ENCODE measurements around the gene ENGASE.

DNA sequence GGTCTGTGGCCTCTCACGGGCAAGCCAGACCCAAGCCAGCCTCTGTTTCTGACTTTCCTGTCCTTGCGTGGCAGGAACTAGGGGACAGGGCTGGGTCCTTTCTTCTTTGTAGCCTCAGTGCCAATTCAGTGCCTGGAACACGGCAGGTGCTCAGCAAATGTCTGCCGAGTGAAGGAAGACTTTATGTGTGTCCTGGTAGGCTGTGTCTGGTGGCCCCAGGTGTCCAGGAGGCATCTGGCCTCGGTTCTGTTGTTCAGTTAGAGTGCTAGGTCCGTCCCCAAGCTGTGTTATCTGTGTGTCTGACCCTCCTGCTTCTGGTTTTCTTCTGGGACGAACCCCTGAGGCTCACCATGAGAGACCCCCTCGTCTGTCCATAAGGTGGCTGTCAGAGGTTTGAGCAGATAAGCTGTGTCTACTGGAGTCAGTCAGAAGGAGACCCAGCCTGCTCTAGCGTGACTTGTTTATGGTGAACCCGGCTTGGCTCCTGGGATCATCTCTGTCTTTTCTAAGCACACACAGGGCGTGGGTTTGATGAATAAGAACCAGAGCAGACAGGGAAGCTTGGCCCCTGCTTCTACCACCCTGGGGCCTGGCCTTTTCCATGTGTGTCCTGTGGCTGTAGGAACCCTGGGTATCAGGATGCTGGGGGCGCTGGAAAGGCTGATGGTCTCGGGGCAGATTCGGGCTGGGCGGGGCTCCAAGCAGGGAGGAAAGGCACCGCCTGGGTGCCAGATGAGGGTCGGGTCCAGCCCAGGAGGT is 39.3 kb downstream of the ENGASE start:
- TF ChIP-seq, protein P1, sequence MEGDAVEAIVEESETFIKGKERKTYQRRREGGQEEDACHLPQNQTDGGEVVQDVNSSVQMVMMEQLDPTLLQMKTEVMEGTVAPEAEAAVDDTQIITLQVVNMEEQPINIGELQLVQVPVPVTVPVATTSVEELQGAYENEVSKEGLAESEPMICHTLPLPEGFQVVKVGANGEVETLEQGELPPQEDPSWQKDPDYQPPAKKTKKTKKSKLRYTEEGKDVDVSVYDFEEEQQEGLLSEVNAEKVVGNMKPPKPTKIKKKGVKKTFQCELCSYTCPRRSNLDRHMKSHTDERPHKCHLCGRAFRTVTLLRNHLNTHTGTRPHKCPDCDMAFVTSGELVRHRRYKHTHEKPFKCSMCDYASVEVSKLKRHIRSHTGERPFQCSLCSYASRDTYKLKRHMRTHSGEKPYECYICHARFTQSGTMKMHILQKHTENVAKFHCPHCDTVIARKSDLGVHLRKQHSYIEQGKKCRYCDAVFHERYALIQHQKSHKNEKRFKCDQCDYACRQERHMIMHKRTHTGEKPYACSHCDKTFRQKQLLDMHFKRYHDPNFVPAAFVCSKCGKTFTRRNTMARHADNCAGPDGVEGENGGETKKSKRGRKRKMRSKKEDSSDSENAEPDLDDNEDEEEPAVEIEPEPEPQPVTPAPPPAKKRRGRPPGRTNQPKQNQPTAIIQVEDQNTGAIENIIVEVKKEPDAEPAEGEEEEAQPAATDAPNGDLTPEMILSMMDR (conservative IDR thresholded peaks at IDR 0.05 in 1 of 2, IDR thresholded peaks at IDR 0.05 in 1 of 2; ENCODE audit: extremely low read depth in 1 of 2, insufficient read depth in 1 of 2, low read depth in 1 of 2, low read length in 2 of 2): no peak
- no peak for TF ChIP-seq EZH2 (IDR thresholded peaks at IDR 0.05; ENCODE audit: borderline replicate concordance, low read length)
